Measurements from ENCODE around the gene MTHFS. TPM values are rescaled to one million over a fixed set of nuclear protein-coding genes. Genes with fewer than 3 reads are reported as not detected.

MTHFS gene
- polyA plus RNA-seq, 1 donor from 2014 or later, result 9.0 TPM

GRCh38 chr15:79826800-79827199 lies 70.0 kb downstream of the MTHFS start:
- Histone ChIP-seq H2AFZ (ENCODE audit: low read depth, low read length) (no peak overlapping the region), H3K27me3 (ENCODE audit: insufficient read depth, low read depth, low read length) (no peaks in the 10 kb centered on the region), H3K4me2 (ENCODE audit: low read length) (no peak overlapping the region), H3K36me3 (ENCODE audit: insufficient read depth, low read length) (no peaks in the 10 kb centered on the region), H3K4me3 (ENCODE audit: low read length) (no peak overlapping the region), H3K9me3 (ENCODE audit: low read length) (no peaks in the 10 kb centered on the region), H4K20me1 (ENCODE audit: insufficient read depth) (no peaks in the 10 kb centered on the region), H3F3A (ENCODE audit: insufficient read depth, low read length, poor library complexity, severe bottlenecking) (no peaks in the 10 kb centered on the region), H3K27ac (ENCODE audit: low read length) (no peak overlapping the region), H3K9me2 (ENCODE audit: insufficient read depth, low read length) (no peaks in the 10 kb centered on the region), H3K79me2 (replicated peaks; ENCODE audit: insufficient read depth, low read length) (no peaks in the 10 kb centered on the region), H3K9ac (ENCODE audit: low read length) (no peak overlapping the region)
- TF ChIP-seq MXI1 (conservative IDR thresholded peaks at IDR 0.05; ENCODE audit: poor library complexity, severe bottlenecking) (no peak), TAF1 (IDR thresholded peaks at IDR 0.05; ENCODE audit: low read depth) (no peak), CTCF (IDR thresholded peaks at IDR 0.05; ENCODE audit: poor library complexity, severe bottlenecking) (no peak), REST (IDR thresholded peaks at IDR 0.05; ENCODE audit: borderline replicate concordance) (no peak), POLR2AphosphoS5 (IDR thresholded peaks at IDR 0.05) (no peak), RAD21 (conservative IDR thresholded peaks at IDR 0.05) (no peak), EP300 (conservative IDR thresholded peaks at IDR 0.05; ENCODE audit: poor library complexity, severe bottlenecking) (no peak), EZH2 (IDR thresholded peaks at IDR 0.05; ENCODE audit: borderline replicate concordance, insufficient read depth, low read length, poor library complexity, severe bottlenecking) (no peak), SMC3 (conservative IDR thresholded peaks at IDR 0.05; ENCODE audit: poor library complexity) (no peak)

GRCh38 chr15:79824136-79824701 lies 72.6 kb downstream of the MTHFS start:
- TF ChIP-seq TAF1 (IDR thresholded peaks at IDR 0.05; ENCODE audit: low read depth), result no peak
- no peak for TF ChIP-seq MXI1 (conservative IDR thresholded peaks at IDR 0.05; ENCODE audit: poor library complexity, severe bottlenecking)
- no peak for TF ChIP-seq REST (IDR thresholded peaks at IDR 0.05; ENCODE audit: borderline replicate concordance)
- TF ChIP-seq POLR2AphosphoS5 (IDR thresholded peaks at IDR 0.05), result no peak
- no peak for TF ChIP-seq EP300 (conservative IDR thresholded peaks at IDR 0.05; ENCODE audit: poor library complexity, severe bottlenecking)
- no peak for TF ChIP-seq RAD21 (conservative IDR thresholded peaks at IDR 0.05)
- TF ChIP-seq CTCF (IDR thresholded peaks at IDR 0.05; ENCODE audit: poor library complexity, severe bottlenecking), result no peak
- no peak for TF ChIP-seq EZH2 (IDR thresholded peaks at IDR 0.05; ENCODE audit: borderline replicate concordance, insufficient read depth, low read length, poor library complexity, severe bottlenecking)
- no peak for TF ChIP-seq SMC3 (conservative IDR thresholded peaks at IDR 0.05; ENCODE audit: poor library complexity)
- Histone ChIP-seq H3K4me2 (ENCODE audit: low read length) (no peak overlapping the region), H3K79me2 (replicated peaks; ENCODE audit: insufficient read depth, low read length) (no peaks in the 10 kb centered on the region), H3K36me3 (ENCODE audit: insufficient read depth, low read length) (no peaks in the 10 kb centered on the region), H3K9me3 (ENCODE audit: low read length) (no peaks in the 10 kb centered on the region), H3K9me2 (ENCODE audit: insufficient read depth, low read length) (no peaks in the 10 kb centered on the region), H4K20me1 (ENCODE audit: insufficient read depth) (no peaks in the 10 kb centered on the region), H2AFZ (ENCODE audit: low read depth, low read length) (no peak overlapping the region), H3K9ac (ENCODE audit: low read length) (no peak overlapping the region), H3K27ac (ENCODE audit: low read length) (no peak overlapping the region), H3F3A (ENCODE audit: insufficient read depth, low read length, poor library complexity, severe bottlenecking) (no peaks in the 10 kb centered on the region), H3K4me3 (ENCODE audit: low read length) (no peak overlapping the region), H3K27me3 (ENCODE audit: insufficient read depth, low read depth, low read length) (no peaks in the 10 kb centered on the region)
